HL-60 (cell line): Measurements from ENCODE around the gene MAP4.

Experiments
- DNase-seq, 2 experiments: peaks; one replicate each; pipeline ENCODE4 v3.0.0-alpha.2; 2010 to 2020; ENCODE audit warnings: low read depth in 1 of 2, low spot score in 1 of 2
- H3K27ac ChIP-seq: fragments of 250-450 bp; sonication (Bioruptor Pico); replicated peaks from 2 replicates; pipeline ENCODE4 v1.5.1; 2020; ENCODE audit warnings: mild to moderate bottlenecking, moderate library complexity
- H3K27me3 ChIP-seq: fragments of 250-450 bp; sonication (Bioruptor Pico); 2 replicates; pipeline ENCODE4 v1.5.1; 2021; ENCODE audit warnings: mild to moderate bottlenecking, moderate library complexity; ENCODE audit not compliant: insufficient read depth, poor library complexity, severe bottlenecking
- H3K4me3 ChIP-seq: replicated peaks from 2 replicates; pipeline ENCODE4 v1.5.1; 2011; ENCODE audit warnings: mild to moderate bottlenecking, control low read depth, low read length; ENCODE audit not compliant: insufficient read depth
- CTCF ChIP-seq: IDR thresholded peaks from one replicate; pipeline ENCODE4 v1.5.1; 2011; ENCODE audit warnings: low read length, control low read depth, inconsistent platforms; ENCODE audit not compliant: insufficient read depth
- GABPA ChIP-seq: IDR thresholded peaks from 2 replicates; pipeline ENCODE4 v1.6.1; 2012; ENCODE audit warnings: low read depth
- POLR2AphosphoS5 ChIP-seq: IDR thresholded peaks from 2 replicates; pipeline ENCODE4 v1.6.1; 2012; ENCODE audit warnings: low read depth
- REST ChIP-seq: IDR thresholded peaks from 2 replicates; pipeline ENCODE4 v1.6.1; 2012; ENCODE audit warnings: low read depth; ENCODE audit not compliant: insufficient replicate concordance
- SPI1 ChIP-seq: IDR thresholded peaks from 2 replicates; pipeline ENCODE4 v1.6.1; 2012; ENCODE audit warnings: low read depth, mild to moderate bottlenecking, borderline replicate concordance

MAP4 gene

DNA sequence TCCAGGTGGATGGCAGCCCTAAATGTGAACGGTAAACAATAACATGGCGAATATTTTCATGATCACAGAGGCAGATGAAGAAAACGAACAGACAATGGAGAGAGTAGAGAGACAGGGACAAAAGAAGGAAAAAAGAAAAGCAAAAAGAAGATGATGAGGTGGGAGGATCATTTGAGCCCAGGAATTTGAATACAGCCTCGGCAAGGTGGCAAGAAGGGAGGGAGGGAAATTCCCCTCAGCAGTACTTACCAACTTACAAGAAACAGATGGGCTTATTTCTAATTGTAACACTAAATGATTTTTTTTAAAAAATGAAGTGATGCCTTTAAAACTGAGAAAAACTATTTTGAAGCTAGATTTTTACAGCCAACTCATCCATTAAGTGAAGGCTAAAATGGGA, 6.0 kb upstream of the MAP4 start:
- no peak overlapping the region for H3K4me3 ChIP-seq

DNA sequence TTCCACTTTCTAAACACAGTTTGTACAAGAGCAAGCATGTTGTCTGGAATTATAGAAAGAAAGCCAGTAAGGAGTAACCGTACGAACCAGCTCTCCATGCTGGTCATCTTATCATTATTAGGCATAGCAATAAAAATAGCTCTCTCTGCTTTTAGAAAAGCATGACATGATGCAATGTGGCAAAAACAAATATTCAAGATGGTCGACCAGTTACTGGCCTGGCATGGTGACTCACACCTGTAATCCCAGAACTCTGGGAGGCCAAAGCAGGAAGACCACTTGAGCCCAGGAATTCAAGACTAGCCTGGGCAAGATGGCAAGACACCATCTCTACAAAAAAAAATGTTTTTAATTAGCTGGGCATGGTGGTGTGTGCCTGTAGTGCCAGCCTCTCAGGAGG, 2.6 kb upstream of the MAP4 start:
- no peak for DNase-seq
- H3K27ac ChIP-seq = no peak overlapping the region
- no peak overlapping the region for H3K4me3 ChIP-seq
- no peak for TF ChIP-seq REST
- no peaks in the 10 kb centered on the region for H3K27me3 ChIP-seq

More for the DNA sequence above, 6.0 kb upstream of the MAP4 start:
- no peak for DNase-seq
- Histone ChIP-seq H3K27me3 (no peaks in the 10 kb centered on the region), H3K27ac (no peak overlapping the region)
- TF ChIP-seq GABPA (no peak), REST (no peak), POLR2AphosphoS5 (no peak), CTCF (no peak), SPI1 (no peak)

- Histone ChIP-seq H3K27me3 (no peaks in the 10 kb centered on the region), H3K27ac (no peak overlapping the region), H3K4me3 (no peak overlapping the region)
- no peak for TF ChIP-seq CTCF
- TF ChIP-seq POLR2AphosphoS5 = no peak
- no peak for TF ChIP-seq SPI1
- TF ChIP-seq GABPA = no peak
- no peak for TF ChIP-seq REST
- DNase-seq = no peak
Observed at GRCh38 chr3:48015431-48016180, 610 bp downstream of the MAP4 start.
